Keratinocyte (primary cell): ENCODE results near the gene TROAP. TPM values are rescaled to one million over a fixed set of nuclear protein-coding genes. Genes with fewer than 3 reads are reported as not detected.

Source experiments
- polyA plus RNA-seq, 5 experiments: library from polyadenylated mRNA; depleted of rRNA in 3 of 5; stranded (reverse) in 3 of 5; stranded (forward) in 1 of 5; unstranded in 1 of 5; fragments of >200 nt; gene quantifications; 1 replicate in 1 of 5; 2 replicates in 3 of 5; 3 replicates in 1 of 5; pipeline versions ENCODE4 v1.2.1 to v1.2.3, GENCODE V29; 2011 to 2012; ENCODE audit warnings: missing spikeins in 2 of 5, low read depth in 1 of 5, low replicate concordance in 1 of 5

The TROAP gene
- polyA plus RNA-seq, 1 donor (not counting 4 experiments of a cell fraction or from before 2014, with no cell fraction given) = 14.1 TPM

Other genes with a start within 250 kb of the TROAP start
- not detected in 3 replicates for gene DHH, start 228.5 kb upstream of the TROAP start, polyA plus RNA-seq
- gene LMBR1L, start 212.4 kb upstream of the TROAP start, polyA plus RNA-seq = 22.9 to 30.1 TPM (median 28.0 TPM) in 3 replicates
- 1,122 to 2,676 TPM (median 2,055 TPM) in 3 replicates for gene TUBA1B, start 191.9 kb upstream of the TROAP start, polyA plus RNA-seq
- gene TUBA1A, start 134.2 kb upstream of the TROAP start, polyA plus RNA-seq = 288 to 427 TPM (median 375 TPM) in 3 replicates
- 1,709 to 2,744 TPM (median 1,922 TPM) in 3 replicates for gene TUBA1C, start 58.2 kb upstream of the TROAP start, polyA plus RNA-seq
- 0.05 to 0.11 TPM (median 0.08 TPM) in 3 replicates for gene PRPH, start 28.1 kb upstream of the TROAP start, polyA plus RNA-seq
- 0.07 to 0.10 TPM (median 0.09 TPM) in 3 replicates for gene C1QL4, start 13.9 kb downstream of the TROAP start, polyA plus RNA-seq
- gene DNAJC22, start 23.6 kb downstream of the TROAP start, polyA plus RNA-seq = 0.03 to 0.04 TPM in 2 of 3 replicates, not detected in the other
- gene SPATS2, start 44.2 kb downstream of the TROAP start, polyA plus RNA-seq = 46.2 to 51.3 TPM (median 47.9 TPM) in 3 replicates
- gene KCNH3, start 215.8 kb downstream of the TROAP start, polyA plus RNA-seq = 0.08 to 0.21 TPM (median 0.16 TPM) in 3 replicates
- 40.7 to 55.8 TPM (median 49.3 TPM) in 3 replicates for gene MCRS1, start 244.9 kb downstream of the TROAP start, polyA plus RNA-seq